ENCODE measurements around the gene RASSF3.

RASSF3 gene

GRCh38 chr12:64746663-64747062 lies 136.4 kb downstream of the RASSF3 start:
- H3K4me1 ChIP-seq (ENCODE audit: insufficient read depth, low read length, severe bottlenecking) = no peaks in the 10 kb centered on the region
- no peaks in the 10 kb centered on the region for H3K9me2 ChIP-seq (ENCODE audit: low read depth, low read length)
- H2AFZ ChIP-seq (ENCODE audit: low read length) = no peak overlapping the region
- no peak overlapping the region for H3K4me2 ChIP-seq (ENCODE audit: low read length)
- TF ChIP-seq, protein P1, sequence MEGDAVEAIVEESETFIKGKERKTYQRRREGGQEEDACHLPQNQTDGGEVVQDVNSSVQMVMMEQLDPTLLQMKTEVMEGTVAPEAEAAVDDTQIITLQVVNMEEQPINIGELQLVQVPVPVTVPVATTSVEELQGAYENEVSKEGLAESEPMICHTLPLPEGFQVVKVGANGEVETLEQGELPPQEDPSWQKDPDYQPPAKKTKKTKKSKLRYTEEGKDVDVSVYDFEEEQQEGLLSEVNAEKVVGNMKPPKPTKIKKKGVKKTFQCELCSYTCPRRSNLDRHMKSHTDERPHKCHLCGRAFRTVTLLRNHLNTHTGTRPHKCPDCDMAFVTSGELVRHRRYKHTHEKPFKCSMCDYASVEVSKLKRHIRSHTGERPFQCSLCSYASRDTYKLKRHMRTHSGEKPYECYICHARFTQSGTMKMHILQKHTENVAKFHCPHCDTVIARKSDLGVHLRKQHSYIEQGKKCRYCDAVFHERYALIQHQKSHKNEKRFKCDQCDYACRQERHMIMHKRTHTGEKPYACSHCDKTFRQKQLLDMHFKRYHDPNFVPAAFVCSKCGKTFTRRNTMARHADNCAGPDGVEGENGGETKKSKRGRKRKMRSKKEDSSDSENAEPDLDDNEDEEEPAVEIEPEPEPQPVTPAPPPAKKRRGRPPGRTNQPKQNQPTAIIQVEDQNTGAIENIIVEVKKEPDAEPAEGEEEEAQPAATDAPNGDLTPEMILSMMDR (IDR thresholded peaks at IDR 0.05; ENCODE audit: low read length) = no peak
- no peak for TF ChIP-seq EZH2 (IDR thresholded peaks at IDR 0.05; ENCODE audit: borderline replicate concordance, low read length)
- no peak overlapping the region for H3K4me3 ChIP-seq (ENCODE audit: low read depth, low read length, poor library complexity, severe bottlenecking)
- H3F3A ChIP-seq (ENCODE audit: insufficient read depth, low read length) = no peaks in the 10 kb centered on the region
- no peaks in the 10 kb centered on the region for H4K20me1 ChIP-seq (ENCODE audit: insufficient read depth, low read length)
- peaks cover 52% of the 10 kb centered on the region for H3K36me3 ChIP-seq (ENCODE audit: insufficient read depth, low read length)
- H3K27me3 ChIP-seq (ENCODE audit: insufficient read depth, low read length) = no peaks in the 10 kb centered on the region
- no peaks in the 10 kb centered on the region for H3K9me3 ChIP-seq (ENCODE audit: low read length)
- no peak overlapping the region for H3K27ac ChIP-seq (ENCODE audit: low read depth, low read length, poor library complexity, severe bottlenecking)
- no peak overlapping the region for H3K9ac ChIP-seq (ENCODE audit: low read length)
- H3K79me2 ChIP-seq (ENCODE audit: insufficient read depth, low read length) = no peaks in the 10 kb centered on the region
